ENCODE results near the gene SFTA2.

SFTA2 gene

GRCh38 chr6:30889921-30890645, 41.9 kb downstream of the SFTA2 start:
- no peak for DNase-seq

GRCh38 chr6:30889496-30889885, 42.5 kb downstream of the SFTA2 start:
- DNase-seq: no peak

GRCh38 chr6:30888816-30889495, 43.0 kb downstream of the SFTA2 start:
- no peak for DNase-seq

GRCh38 chr6:30887901-30888815, 43.8 kb downstream of the SFTA2 start:
- DNase-seq: no peak

GRCh38 chr6:30886897-30887255, 45.1 kb downstream of the SFTA2 start:
- DNase-seq: no peak

- no peak for DNase-seq
Observed at GRCh38 chr6:30885999-30886896, 45.7 kb downstream of the SFTA2 start.

- no peak for DNase-seq
Observed at GRCh38 chr6:30885481-30885998, 46.4 kb downstream of the SFTA2 start.

GRCh38 chr6:30884521-30885480, 47.2 kb downstream of the SFTA2 start:
- DNase-seq: no peak

- DNase-seq: no peak
Observed at GRCh38 chr6:30883685-30884520, 48.1 kb downstream of the SFTA2 start, which contains the start of gene DDR1. Gene DDR1 (plus strand): TSS chr6:30884519. CDS start chr6:30888730, 4,211 bp downstream.

- no peak for DNase-seq
Observed at GRCh38 chr6:30882759-30883684, 48.9 kb downstream of the SFTA2 start.

- no peak for DNase-seq
Observed at GRCh38 chr6:30882204-30882758, 49.7 kb downstream of the SFTA2 start.

GRCh38 chr6:30881392-30882203, 50.4 kb downstream of the SFTA2 start:
- no peak for DNase-seq

Data from GF-D8 (cell line).